ENCODE results near the gene SLC27A2. TPM values are rescaled to one million over a fixed set of nuclear protein-coding genes. Genes with fewer than 3 reads are reported as not detected.

The SLC27A2 gene
- total RNA-seq, 2 donors from 2014 or later = not detected

GRCh38 chr15:50261981-50262380 is 80.0 kb downstream of the SLC27A2 start:
- Histone ChIP-seq H3K4me1 (no peaks in the 10 kb centered on the region), H3K4me3 (no peak overlapping the region), H3K9me3 (no peaks in the 10 kb centered on the region), H3K27me3 (no peaks in the 10 kb centered on the region), H3K36me3 (no peaks in the 10 kb centered on the region), H3K27ac (no peak overlapping the region)
- TF ChIP-seq CTCF (IDR thresholded peaks at IDR 0.05) = no peak
- DNase-seq (ENCODE audit: low spot score) = no peak

- Histone ChIP-seq H3K9me3 (no peaks in the 10 kb centered on the region), H3K4me3 (no peak overlapping the region), H3K4me1 (no peaks in the 10 kb centered on the region), H3K36me3 (no peaks in the 10 kb centered on the region), H3K27me3 (no peaks in the 10 kb centered on the region), H3K27ac (no peak overlapping the region)
- no peak for DNase-seq (ENCODE audit: low spot score)
- TF ChIP-seq CTCF (IDR thresholded peaks at IDR 0.05) = no peak
Measured at GRCh38 chr15:50262533-50262932, 80.5 kb downstream of the SLC27A2 start.

- Histone ChIP-seq H3K4me1 (no peaks in the 10 kb centered on the region), H3K27me3 (no peaks in the 10 kb centered on the region), H3K9me3 (no peaks in the 10 kb centered on the region), H3K4me3 (no peak within 1 kb of the TSS), H3K36me3 (no peaks in the 10 kb centered on the region), H3K27ac (no peak within 1 kb of the TSS)
- DNase-seq (ENCODE audit: low spot score) = no peak
- no peak for TF ChIP-seq CTCF (IDR thresholded peaks at IDR 0.05)
Measured at GRCh38 chr15:50265620-50266019, 83.6 kb downstream of the SLC27A2 start, which contains the start of gene HDC. Gene HDC, minus strand, starts transcription at chr15:50265726. Its CDS starts 103 bp downstream, at chr15:50265623.

- H3K36me3 ChIP-seq = no peaks in the 10 kb centered on the region
- H3K4me1 ChIP-seq = no peaks in the 10 kb centered on the region
- H3K27me3 ChIP-seq = no peaks in the 10 kb centered on the region
- no peak for DNase-seq (ENCODE audit: low spot score)
- H3K4me3 ChIP-seq = no peak overlapping the region
- H3K9me3 ChIP-seq = no peaks in the 10 kb centered on the region
- no peak overlapping the region for H3K27ac ChIP-seq
- no peak for TF ChIP-seq CTCF (IDR thresholded peaks at IDR 0.05)
Measured at GRCh38 chr15:50267577-50267976, 85.6 kb downstream of the SLC27A2 start.

GRCh38 chr15:50275091-50275490 is 93.1 kb downstream of the SLC27A2 start:
- H3K36me3 ChIP-seq = no peaks in the 10 kb centered on the region
- DNase-seq (ENCODE audit: low spot score) = no peak

More at GRCh38 chr15:50275091-50275490, 93.1 kb downstream of the SLC27A2 start:
- Histone ChIP-seq H3K27me3 (no peaks in the 10 kb centered on the region), H3K9me3 (no peaks in the 10 kb centered on the region), H3K27ac (no peak overlapping the region), H3K4me3 (no peak overlapping the region), H3K4me1 (no peaks in the 10 kb centered on the region)
- no peak for TF ChIP-seq CTCF (IDR thresholded peaks at IDR 0.05)

Measured in right atrium auricular region (tissue), 2 donors.